ENCODE measurements around the gene ZNF785.
"Not testable (repeated sequence)": the region's sequence is repeated elsewhere in the genome, so short reads cannot be mapped to it uniquely, and the experiment has no call there.

ZNF785 gene

DNA sequence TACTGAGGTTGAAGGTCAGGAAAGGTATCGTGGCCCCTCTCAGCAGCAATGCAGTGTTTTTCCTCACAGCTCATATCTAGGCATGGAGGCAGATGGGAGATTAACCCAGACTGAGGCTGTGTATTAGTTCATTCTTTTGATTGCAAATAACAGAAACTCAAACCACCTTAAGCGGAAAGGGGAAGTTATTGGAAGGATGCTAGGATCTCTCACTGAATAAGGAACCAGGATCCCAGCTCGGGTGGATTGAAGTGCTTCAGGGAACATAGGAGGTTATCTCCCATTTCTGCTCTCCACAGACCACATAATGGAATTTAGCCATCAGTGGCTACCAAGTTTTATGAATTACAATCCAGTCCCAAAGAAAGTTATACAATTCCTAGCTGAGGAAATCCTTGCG, 16.5 kb upstream of the ZNF785 start:
- no peak for DNase-seq

DNA sequence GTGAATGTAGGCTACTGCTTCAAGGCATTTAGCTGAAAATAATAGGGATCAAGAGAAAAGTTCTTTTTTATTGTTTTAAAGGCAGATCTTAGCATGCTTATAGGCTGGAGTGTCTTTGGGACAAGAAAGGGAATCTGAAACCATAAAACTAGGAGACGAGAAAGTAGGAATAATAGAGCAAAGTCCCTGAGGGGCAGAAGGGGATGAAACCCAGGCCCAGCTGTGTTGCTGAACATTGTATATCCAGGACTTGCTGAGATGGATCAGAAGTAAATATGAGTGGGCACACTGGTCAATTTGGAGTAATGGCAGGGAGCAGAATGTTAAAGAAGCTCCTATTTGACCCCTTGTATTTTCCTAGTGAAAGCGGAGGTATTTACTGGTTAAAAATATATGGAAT, 15.4 kb upstream of the ZNF785 start:
- no peak for DNase-seq

DNA sequence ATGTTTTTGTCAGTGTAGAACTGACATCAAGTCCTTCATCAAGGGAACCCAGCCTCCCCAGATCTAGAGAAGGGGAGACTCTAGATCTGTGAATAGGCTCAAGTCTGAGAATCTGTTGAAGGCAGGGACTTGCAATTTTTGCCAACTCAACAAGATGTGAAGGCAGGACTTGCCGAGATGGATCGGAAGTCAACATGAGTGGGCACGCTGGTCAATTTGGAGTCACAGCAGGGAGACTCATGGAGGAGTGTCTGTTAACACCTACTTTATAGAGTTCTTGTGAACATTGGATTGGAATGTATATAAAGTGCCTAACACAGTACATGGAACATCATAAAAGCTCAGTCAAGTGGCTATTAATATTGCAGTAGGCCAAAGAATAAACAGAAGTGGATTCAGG, 14.7 kb upstream of the ZNF785 start:
- no peak for DNase-seq

DNA sequence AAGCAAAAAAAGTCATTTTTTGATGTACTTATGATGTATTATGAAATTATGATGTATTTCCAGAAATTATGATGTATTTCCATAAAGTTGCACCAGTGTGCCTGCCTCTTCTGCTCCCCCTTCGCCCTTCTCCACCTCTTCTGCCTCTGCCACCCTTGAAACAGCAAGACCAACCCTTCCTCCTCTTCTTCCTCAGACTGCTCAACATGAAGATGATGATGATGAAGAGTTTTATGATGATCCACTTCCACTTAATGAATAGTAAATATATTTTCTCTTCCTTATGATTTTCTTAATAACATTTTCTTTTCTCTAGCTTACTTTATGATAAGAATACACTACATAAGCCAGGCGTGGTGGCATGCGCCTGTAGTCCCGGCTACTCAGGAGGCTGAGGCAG, 7.4 kb upstream of the ZNF785 start:
- no peak for DNase-seq

DNA sequence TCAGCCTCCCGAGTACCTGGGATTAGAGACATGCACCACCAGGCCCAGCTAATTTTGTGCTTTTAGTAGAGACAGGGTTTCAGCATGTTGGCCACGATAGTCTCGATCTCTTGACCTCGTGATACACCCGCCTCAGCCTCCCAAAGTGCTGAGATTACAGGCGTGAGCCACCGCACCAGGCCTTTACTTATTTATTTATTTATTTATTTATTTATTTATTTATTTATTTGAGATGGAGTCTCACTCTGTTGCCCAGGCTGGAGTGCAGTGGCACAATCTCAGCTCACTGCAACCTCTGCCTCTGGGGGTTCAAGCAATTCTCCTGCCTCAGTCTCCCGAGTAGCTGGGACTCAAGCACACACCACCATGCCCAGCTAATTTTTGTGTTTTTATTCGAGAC, 5.4 kb upstream of the ZNF785 start:
- DNase-seq, result not testable (repeated sequence)

DNA sequence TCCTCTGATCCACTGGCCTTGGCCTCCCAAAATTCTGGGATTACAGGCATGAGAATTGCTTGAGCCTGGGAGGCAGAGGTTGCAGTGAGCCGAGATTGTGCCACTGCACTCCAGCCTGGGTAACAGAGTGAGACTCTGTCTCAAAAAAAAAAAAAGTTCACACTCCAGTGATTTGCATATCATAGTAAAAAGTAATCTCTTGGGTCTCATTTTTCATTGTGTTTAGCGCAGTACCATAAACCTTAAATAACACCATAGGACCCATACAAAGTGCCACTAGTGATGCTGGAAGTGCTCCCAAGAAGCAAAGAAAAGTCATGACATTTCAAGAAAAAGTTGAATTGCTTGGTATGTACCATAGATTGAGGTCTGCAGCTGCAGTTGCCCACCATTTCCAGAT, 4.1 kb upstream of the ZNF785 start:
- not testable (repeated sequence) for DNase-seq

DNA sequence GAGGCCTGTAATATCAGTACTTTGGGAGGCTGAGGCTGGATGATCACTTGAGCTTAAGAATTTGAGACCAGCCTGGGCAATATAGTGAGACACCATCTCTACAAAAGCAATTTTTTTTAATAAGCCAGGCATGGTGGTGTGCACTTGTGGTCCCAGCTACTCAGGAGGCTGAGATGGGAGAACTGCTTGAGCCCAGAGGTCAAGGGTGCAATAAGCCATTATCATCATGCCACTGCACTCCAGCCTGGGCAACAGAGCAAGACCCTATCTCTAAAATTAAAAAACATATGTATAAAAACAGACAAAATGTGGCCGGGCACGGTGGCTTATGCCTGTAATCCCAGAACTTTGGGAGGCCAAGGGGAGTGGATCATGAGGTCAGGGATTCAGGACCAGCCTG, 3.2 kb upstream of the ZNF785 start:
- no peak for DNase-seq

DNA sequence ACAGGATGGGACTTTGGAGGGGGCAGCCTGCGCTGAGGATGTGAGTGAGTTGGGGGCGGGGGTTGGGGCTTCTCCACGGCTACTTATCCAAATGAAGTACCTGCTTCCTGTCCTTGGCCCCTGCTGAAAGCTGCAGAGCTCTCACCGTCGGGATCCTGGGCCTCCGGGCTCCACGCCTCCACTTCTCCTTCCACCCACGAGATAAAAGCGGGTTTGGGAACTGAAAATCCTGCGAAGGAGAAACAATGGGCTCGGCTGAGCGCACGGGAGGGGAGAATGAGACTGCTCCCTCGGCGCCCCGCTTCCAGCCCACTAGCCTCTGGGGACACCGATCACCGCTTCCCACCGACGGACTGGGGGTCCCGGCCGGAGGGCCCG, 486 bp downstream of the ZNF785 start:
- DNase-seq, result no peak

DNA sequence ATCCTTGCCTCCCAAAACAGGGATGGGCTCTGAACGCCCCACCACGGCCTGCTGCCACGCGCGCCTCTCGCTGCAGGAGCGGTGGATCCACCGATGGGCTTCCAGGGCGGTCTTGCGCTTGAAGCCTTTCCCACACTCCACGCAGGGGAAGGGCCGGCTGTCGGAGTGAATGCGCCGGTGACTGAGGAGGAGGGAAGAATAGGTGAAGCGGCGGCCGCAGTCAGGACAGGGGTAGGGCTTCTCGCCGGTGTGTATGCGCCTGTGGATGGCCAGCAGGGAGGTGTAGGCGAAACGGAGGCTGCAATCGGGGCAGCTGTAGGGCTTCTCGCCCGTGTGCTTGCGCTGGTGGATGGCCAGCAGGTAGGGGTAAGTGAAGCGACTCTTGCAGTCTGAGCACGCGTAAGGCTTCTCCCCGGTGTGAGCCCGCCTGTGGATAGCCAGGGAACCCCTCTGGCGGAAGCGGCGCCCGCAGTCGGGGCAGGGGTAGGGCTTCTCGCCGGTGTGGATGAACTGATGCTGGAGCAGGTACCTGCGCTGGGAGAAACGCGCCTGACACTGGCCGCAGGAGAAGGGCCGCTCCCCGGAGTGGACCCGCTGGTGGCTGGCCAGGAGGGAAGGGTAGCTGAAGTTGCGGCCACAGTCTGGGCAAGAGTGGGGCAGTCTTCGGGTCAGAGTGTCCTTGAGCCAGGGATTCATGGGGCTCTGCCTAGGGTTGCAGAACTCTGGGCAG, 2.7 kb downstream of the ZNF785 start:
- DNase-seq, result no peak

DNA sequence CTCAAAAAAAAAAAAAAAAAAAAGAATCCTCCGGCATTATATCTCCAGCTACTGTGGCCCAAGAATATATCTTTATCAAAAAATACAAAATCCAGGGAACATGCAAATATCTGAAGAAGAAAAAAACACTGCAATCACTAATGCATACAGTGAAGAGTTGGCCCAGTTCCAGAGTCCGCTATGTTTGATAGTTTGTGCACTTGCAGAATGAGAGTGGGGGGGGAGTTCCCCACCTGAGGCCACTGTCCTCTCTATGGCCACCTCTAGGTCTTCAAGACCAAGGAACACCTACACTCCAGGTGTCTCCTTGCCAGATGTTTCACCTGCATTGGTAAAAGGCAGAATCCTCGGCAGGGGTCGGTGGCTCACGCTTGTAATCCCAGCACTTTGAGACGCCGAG, 4.0 kb downstream of the ZNF785 start:
- DNase-seq, result no peak

DNA sequence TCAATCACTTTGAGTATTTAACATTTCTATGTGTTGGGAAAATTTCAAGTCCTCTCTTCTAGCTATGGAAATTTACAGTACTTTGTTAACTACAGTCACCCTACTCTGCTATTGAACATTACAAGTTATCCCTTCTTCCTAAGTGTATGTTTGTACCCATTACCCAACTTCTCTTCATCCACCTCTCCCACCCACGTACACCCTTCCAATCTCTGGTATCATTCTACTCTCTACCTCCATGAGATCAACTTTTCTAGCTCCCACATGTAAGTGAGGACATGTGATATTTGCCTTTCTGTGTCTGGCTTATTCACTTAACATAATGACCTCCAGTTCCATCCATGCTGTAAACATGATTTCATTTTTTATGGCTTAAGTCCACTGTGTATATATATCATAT, 10.8 kb downstream of the ZNF785 start:
- DNase-seq, result no peak

DNA sequence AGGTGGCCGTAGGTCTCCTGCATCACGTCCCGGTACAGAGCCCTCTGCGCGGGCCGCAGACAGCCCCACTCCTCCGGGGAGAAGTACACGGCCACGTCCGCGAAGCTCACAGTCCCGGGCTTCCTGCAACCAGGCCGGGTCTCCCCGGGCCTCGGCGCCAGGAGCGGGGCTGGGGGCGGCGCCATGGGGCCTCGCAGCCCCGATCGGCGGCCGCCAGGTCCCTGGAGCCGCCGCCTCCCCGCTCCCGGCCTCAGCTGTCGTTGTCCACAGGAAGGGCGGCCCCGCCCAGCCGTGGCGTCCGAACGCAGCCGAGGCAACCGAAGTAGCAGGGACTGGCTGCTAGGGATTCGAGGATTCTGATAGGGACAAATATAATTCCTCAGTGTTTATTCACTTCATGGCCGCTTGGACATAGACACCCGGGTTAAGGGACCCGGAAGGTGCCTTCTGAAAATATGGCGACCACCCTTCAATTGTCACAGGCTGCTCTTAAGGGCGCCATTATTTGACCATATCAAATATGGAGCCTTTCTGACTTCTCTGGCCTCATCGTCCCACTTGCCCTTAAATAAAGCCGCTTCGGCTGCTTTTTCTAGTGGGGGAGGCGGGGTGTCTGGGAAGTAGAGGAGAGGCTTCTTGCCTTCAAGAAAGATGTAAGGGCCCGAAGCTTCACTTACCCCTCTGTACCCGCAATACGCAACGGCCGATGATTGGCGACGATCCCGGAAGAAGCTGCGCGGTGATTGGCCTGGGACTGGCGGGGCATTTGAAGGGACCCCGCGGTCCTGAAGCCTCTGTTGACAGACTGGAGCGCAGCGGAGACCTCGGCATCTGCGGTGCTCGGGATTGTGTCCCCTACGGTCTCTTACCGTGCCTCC, 13.8 kb downstream of the ZNF785 start, which contains the start of gene ZNF688:
Gene ZNF688, minus strand, starts transcription at position 270 of the 878 bp plus-strand sequence. Its CDS starts 85 bp downstream, at position 185.
- DNase-seq, result peak; percentile 82

DNA sequence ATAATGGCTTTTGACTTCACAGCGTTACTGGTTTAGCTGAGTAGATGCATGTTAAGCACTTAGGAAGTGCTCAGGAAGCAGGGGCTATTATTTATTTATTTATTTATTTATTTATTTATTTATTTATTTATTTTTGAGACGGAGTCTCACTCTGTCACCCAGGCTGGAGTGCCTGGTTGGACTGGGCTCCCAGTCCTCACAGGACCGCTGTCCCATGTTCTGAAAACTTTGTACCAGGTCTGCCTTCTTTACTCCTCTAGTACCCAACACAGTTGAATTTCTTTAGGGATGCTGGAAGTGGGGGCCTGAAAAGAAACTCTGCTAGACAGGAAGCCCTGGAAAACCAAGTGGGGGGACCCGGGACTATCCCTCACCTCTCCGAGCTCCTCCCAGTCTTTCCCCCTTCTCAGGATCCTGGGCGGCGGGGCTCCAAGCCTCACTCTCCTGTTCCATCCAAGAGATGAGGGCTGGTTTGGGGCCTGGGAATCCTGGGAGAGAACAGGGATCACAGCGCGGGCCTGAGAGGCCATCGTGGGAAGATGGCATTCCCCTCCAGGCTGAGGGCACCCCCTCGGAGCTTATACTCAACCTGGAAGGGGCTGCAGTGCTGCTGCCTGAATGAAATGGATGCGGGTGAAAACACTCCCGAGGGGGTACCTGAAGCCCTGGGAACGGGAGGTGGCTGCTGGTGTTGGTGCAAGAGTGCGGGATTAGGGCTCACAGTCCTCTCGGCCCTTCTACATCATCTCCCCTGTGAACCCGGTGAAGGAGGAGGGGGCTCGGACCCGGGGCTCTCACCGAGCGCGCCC, 14.7 kb downstream of the ZNF785 start:
- no peak for DNase-seq

DNA sequence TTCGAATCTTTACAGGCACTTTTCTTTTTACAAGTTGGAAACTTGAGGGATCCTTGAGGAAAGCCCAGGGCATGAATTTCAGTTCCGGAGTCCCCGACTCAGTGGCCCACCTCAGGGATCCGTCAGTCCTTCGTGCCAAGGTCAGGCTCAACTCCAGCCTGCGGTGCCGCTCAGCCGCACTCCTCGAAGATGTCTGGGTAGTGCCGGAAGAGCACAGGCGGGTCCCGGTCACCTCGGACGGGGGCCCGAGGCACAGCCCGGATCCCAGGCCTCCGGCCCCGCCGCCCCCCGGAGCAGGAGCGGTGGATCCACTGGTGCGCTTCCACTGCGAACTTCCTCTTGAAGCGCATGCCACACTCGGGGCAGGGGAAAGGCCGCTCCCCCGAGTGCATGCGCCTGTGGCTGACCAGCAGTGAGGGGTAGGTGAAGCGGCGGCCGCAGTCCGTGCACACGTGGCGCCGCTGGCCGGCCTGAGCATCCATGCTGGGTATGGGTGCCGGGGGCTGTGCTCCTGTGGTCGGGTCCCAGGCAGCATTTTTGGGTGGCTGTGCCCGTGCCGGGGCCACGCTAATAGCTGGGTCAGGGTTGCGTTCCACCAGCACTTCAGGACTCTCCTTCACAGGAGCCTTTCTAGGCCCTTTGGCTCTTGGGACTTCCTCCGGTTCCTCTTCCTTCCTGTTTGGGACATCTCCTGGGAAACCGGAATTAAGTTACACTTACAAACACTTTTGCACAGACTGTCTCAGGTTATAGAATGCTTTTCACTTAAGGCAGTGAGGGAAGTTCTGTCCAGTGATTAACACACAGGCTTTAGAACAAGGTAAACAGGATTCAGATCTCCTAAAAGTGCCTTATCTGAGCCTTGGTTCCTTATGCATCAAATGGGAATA, 15.5 kb downstream of the ZNF785 start:
- no peak for DNase-seq

DNA sequence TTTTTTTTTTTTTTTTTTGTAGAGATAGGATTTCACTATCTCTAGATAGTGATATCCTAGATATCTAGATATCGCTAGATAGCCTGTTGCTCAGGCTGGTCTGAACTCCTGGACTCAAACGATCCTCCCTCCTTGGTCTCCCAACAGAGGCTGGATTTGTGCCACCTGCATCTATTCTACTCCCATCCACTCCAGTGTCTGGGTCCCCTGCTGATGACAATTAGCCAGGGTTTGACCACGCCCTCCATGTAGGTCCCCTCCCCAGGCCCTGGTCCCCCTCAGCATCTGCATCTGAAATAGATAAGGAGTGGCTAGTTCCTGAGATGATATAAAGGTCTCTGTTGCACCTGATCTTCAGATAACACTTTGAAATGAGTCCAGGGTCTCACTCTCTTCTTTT, 16.2 kb downstream of the ZNF785 start:
- DNase-seq, result no peak

DNA sequence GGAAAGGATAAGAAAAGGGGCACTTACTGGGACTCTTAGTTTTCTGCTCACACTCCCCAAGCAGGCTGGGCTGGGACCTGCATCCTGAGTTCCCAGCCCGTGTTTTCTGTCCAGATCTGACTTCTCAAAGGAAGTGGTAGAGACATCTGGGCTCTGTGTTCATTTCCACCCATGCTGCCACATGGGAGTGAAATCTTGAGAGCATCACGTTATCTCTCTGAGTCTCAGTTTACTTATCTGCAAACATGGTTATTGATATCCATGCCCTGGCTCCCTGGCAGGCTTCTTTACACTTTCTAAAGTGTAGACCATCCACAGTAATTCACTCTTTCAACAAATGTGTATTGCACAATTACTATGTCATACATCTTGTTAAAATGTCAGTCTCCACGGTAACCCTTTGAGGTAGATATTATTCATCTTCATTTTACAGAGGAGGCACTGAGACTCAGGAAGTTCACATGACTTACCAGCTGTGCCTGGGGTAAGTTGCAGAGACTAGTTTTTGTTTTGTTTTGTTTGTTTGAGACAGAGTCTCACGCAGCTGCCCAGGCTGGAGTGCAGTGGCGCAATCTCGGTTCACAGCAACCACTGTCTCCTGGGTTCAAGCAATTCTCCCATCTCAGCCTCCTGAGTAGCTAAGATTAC, 17.4 kb downstream of the ZNF785 start:
- DNase-seq, result no peak

DNA sequence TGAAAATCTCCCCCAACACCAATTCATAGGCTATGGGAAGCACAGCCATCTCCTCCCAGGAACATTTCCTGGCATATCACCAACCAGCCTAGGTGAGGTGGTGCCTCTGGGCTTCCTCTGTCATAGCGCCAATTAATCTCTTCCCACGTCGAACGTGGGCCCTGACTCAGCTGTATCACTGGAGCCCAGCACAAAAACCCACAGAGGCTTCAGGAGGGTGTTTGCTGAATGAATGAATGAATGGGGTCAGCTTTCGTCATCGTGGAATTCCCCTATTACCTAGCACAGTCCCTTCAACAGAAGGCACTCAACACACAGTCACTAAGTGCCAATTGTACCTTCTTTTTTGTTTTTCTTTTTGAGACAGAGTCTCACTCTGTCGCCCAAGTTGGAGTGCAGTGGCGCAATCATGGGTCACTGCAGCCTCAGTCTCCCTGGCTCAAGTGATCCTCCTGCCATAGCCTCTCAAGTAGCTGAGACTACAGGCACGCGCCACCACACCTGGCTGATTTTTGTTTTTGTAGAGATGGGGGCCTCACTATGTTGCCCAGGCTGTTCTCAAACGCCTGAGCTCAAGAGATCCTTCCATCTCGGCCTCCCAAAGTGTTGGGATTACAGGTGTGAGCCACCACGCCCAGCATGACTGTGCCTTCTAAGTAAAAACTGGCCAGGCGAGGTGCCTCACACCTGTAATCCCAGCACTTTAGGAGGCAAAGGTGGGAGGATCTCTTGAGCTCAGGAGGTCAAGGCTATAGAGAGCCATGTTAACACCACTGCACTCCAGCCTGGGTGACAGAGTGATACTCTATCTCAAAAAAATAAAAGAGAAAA, 18.1 kb downstream of the ZNF785 start:
- no peak for DNase-seq

DNA sequence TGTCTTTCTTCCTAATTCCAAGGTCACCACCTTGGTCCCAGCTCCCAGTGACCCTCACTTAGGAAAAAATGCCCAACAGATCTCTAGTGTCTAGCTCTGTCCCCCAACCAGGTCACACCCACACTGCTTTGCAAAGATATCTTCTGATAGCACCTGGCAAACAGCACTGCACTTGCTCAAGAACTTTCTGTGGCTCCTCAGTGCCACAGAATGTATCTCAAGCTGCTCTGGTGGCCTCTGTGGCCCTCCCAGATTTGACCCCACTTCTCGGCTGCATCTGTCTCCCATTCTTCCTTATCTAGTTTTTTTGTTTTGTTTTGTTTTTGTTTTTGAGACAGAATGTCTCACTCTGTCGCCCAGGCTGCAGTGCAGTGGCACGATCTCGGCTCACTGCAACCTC, 19.0 kb downstream of the ZNF785 start:
- DNase-seq, result no peak

DNA sequence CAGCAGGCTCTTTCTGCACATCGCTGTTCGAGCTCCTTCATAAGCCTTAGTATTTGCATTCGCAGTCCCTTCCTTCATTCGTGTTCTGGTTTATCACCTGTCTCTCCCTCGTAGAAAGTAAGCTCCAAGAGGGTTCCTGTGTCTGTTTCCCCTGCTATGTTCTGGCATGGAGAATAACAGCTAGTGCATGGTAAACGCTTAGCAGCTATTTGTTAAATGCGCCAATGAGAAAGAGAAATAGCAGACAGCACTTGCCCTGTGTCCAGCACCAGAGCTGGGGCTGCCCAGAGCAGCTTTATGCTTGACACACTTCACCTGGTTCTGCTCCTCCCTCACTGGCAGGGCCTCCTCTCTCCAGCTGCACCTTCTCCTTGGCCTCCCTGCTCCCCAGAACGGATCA, 19.5 kb downstream of the ZNF785 start:
- DNase-seq, result no peak

DNA sequence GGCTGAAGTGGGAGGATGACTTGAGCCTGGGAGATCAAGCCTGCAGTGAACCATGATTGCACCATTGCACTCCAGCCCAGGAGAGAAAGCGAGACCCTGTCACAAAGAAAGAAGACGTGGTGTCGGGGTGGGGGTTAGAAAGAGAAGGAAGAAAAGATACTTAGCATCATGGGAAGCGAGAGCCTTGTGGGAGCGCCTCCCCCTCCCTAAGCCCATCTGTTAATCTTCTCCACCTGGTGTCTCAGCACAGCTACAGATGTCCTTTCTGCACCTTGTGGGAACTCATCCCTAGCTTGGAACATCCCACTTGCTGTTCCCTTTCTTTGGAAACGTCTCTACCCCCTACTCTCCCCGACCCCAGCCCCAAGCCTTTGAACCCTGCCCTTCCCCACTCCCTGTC, 20.0 kb downstream of the ZNF785 start:
- no peak for DNase-seq

DNA sequence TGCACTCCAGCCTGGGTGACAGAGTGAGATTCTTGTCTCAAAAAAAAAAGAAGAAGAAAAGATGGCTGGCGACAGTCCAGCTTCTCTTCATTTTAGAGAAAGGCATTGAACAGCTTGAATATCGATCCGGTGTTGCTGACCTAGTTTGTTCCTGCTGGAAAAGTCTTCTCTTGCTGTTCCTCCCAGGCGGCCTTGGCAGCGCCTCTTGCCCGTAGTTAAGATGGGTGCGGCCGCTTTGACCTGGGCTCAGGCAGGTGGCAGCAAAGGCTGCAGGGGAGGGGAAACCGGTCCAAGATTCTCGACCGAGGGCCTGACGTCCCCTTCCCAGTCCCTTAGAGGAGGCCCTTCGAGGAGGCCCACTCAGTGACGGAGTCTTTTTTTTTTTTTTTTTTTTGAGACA, 23.5 kb downstream of the ZNF785 start:
- no peak for DNase-seq
